Sigmoid colon (tissue), 7 donors: Measurements from ENCODE around the gene PNKD. TPM values are rescaled to one million over a fixed set of nuclear protein-coding genes. Genes with fewer than 3 reads are reported as not detected.

Source experiments
- DNase-seq: peaks from one replicate; pipeline ENCODE4 v3.0.0-alpha.2; 2019
- H3K27ac ChIP-seq, 4 donors: fragments of 200-600 bp; sonication (generic); one replicate each; pipeline ENCODE4 v1.5.1; 2016 to 2019; ENCODE audit warnings: mild to moderate bottlenecking in 1 of 4
- H3K27me3 ChIP-seq, 3 donors: fragments of 200-600 bp; sonication (generic); one replicate each; pipeline ENCODE4 v1.5.1; 2019; ENCODE audit warnings: mild to moderate bottlenecking in 1 of 3
- H3K36me3 ChIP-seq, 4 donors: fragments of 200-600 bp; sonication (generic); one replicate each; pipeline ENCODE4 v1.5.1; 2016 to 2019
- H3K4me1 ChIP-seq, 4 donors: fragments of 200-600 bp; sonication (generic); one replicate each; pipeline ENCODE4 v1.5.1; 2017 to 2019
- H3K4me3 ChIP-seq, 4 donors: fragments of 200-600 bp; sonication (generic); one replicate each; pipeline ENCODE4 v1.5.1; 2017 to 2019; ENCODE audit warnings: mild to moderate bottlenecking in 2 of 4, moderate library complexity in 1 of 4
- H3K9me3 ChIP-seq, 4 donors: fragments of 200-600 bp in 3 of 4; sonication (generic) in 3 of 4; one replicate each; pipeline versions ENCODE4 v1.5.1 to v1.6.1; 2013 to 2019
- CTCF ChIP-seq, 4 experiments: fragments of 450-650 bp in 3 of 4; fragments of 200-600 bp in 1 of 4; IDR thresholded peaks; one replicate each; pipeline ENCODE4 v1.5.1; 2016 to 2019; ENCODE audit warnings: antibody characterized with exemption in 4 of 4, mild to moderate bottlenecking in 3 of 4, moderate library complexity in 2 of 4
- EP300 ChIP-seq, 4 donors: sonication (generic); formaldehyde crosslinking; IDR thresholded peaks; one replicate each; pipeline ENCODE4 v1.6.1; 2017; ENCODE audit warnings: antibody characterized with exemption in 4 of 4
- POLR2A ChIP-seq, 2 donors: fragments of 450-650 bp; IDR thresholded peaks; one replicate each; pipeline ENCODE4 v1.6.1; 2016; ENCODE audit warnings: antibody characterized with exemption in 2 of 2, mild to moderate bottlenecking in 2 of 2, moderate library complexity in 2 of 2
- POLR2AphosphoS5 ChIP-seq, 4 donors: sonication (generic); formaldehyde crosslinking; IDR thresholded peaks; one replicate each; pipeline ENCODE4 v1.6.1; 2017; ENCODE audit warnings: antibody characterized with exemption in 4 of 4
- WGBS, 2 donors: extraction: QIAGEN DNeasy Blood & Tissue Kit; methylation state at CpG; one replicate each; pipeline ENCODE4 v1.1.7; 2013; 5-methylcytosine and 5-hydroxymethylcytosine counted together
- intact Hi-C: fragments of 100-400 bp; cut with DNase I; formaldehyde crosslinking; loops from one replicate; pipeline ENCODE4 v1.15.1; 2023
- polyA plus RNA-seq, 3 donors: library from polyadenylated mRNA; stranded (reverse); fragments of 200-250 nt; gene quantifications; one replicate each; pipeline ENCODE4 v1.2.3, GENCODE V29; 2013
- total RNA-seq, 4 donors: library from RNA; depleted of rRNA; stranded (reverse); fragments of >200 nt; gene quantifications; one replicate each; pipeline ENCODE4 v1.1.0, GENCODE V29; 2016
- donor health status: healthy with polysubstance abuse.
- donor health status: Bipolar disorder and iron deficiency.
- donor health status: healthy.

PNKD gene
- total and polyA plus RNA-seq, 7 donors = 46.8 to 199 (median 95.1) TPM

- no peaks in the 10 kb centered on the region for H3K27me3 ChIP-seq
- no peak overlapping the region for H3K27ac ChIP-seq
- no peaks in the 10 kb centered on the region for H3K4me1 ChIP-seq
- intact Hi-C loops = no loop called here
- DNase-seq = no peak
- TF ChIP-seq POLR2A (IDR thresholded peaks at IDR 0.05) = no peak
- no peak for TF ChIP-seq EP300 (IDR thresholded peaks at IDR 0.05)
- TF ChIP-seq CTCF (IDR thresholded peaks at IDR 0.05) = no peak
- no peak for TF ChIP-seq POLR2AphosphoS5 (IDR thresholded peaks at IDR 0.05)
- peaks cover 0 to 5% (median 3%) of the 10 kb centered on the region in 4 donors for H3K9me3 ChIP-seq
- 75 to 87% methylated on average over 5 of the region's 5 CpGs for WGBS, 2 donors
- H3K4me3 ChIP-seq = no peak overlapping the region
- H3K36me3 ChIP-seq = no peaks in the 10 kb centered on the region
Observed at GRCh38 chr2:218347172-218347571, 76.9 kb downstream of the PNKD start.

- no peak overlapping the region for H3K4me3 ChIP-seq
- H3K36me3 ChIP-seq = no peaks in the 10 kb centered on the region
- DNase-seq = no peak
- H3K4me1 ChIP-seq = peaks cover 0 to 8% (median 1%) of the 10 kb centered on the region in 4 donors
- no peak for TF ChIP-seq POLR2A (IDR thresholded peaks at IDR 0.05)
- no peak for TF ChIP-seq CTCF (IDR thresholded peaks at IDR 0.05)
- no peak for TF ChIP-seq POLR2AphosphoS5 (IDR thresholded peaks at IDR 0.05)
- TF ChIP-seq EP300 (IDR thresholded peaks at IDR 0.05) = no peak
- WGBS, 2 donors = 87 to 89% methylated on average over 14 of the region's 14 CpGs
- intact Hi-C loops = no loop called here
- no peak overlapping the region for H3K27ac ChIP-seq
- no peaks in the 10 kb centered on the region for H3K27me3 ChIP-seq
- H3K9me3 ChIP-seq = peaks cover 0 to 5% (median 3%) of the 10 kb centered on the region in 4 donors
Observed at GRCh38 chr2:218354045-218354444, 83.7 kb downstream of the PNKD start.

GRCh38 chr2:218354850-218355443 lies 84.6 kb downstream of the PNKD start:
- Histone ChIP-seq H3K4me1 (peaks cover 0 to 8% (median 1%) of the 10 kb centered on the region in 4 donors), H3K9me3 (peaks cover 0 to 5% (median 3%) of the 10 kb centered on the region in 4 donors), H3K27me3 (no peaks in the 10 kb centered on the region), H3K27ac (no peak overlapping the region), H3K4me3 (no peak overlapping the region), H3K36me3 (no peaks in the 10 kb centered on the region)
- 74 to 79% methylated on average over 20 of the region's 20 CpGs for WGBS, 2 donors
- TF ChIP-seq POLR2A (IDR thresholded peaks at IDR 0.05) = no peak
- no peak for TF ChIP-seq CTCF (IDR thresholded peaks at IDR 0.05)
- no peak for TF ChIP-seq POLR2AphosphoS5 (IDR thresholded peaks at IDR 0.05)
- TF ChIP-seq EP300 (IDR thresholded peaks at IDR 0.05) = no peak
- no peak for DNase-seq
- intact Hi-C loops = no loop called here

- no peak overlapping the region for H3K27ac ChIP-seq
- peaks cover 0 to 8% (median 1%) of the 10 kb centered on the region in 4 donors for H3K4me1 ChIP-seq
Observed at GRCh38 chr2:218357236-218358177, 87.2 kb downstream of the PNKD start.

More at GRCh38 chr2:218357236-218358177, 87.2 kb downstream of the PNKD start:
- intact Hi-C loops = loop anchor here (2.0 kb wide), 1 partner anchor 57 kb away; no protein-coding TSS in a partner anchor
- Histone ChIP-seq H3K27me3 (no peaks in the 10 kb centered on the region), H3K4me3 (no peak overlapping the region), H3K9me3 (no peaks in the 10 kb centered on the region), H3K36me3 (no peaks in the 10 kb centered on the region)
- no peak for DNase-seq
- no peak for TF ChIP-seq CTCF (IDR thresholded peaks at IDR 0.05)
- 75 to 82% methylated on average over 17 of the region's 17 CpGs for WGBS, 2 donors
